H9 (cell line): ENCODE results near the gene TLK1. TPM values are rescaled to one million over a fixed set of nuclear protein-coding genes. Genes with fewer than 3 reads are reported as not detected.

Experiments
- DNase-seq: peaks from one replicate; pipeline ENCODE4 v3.0.0-alpha.2; 2017
- H2AFZ ChIP-seq: one replicate; pipeline ENCODE4 v1.6.1; 2013; ENCODE audit warnings: mild to moderate bottlenecking, low read length, control low read depth, moderate library complexity
- H2AK5ac ChIP-seq: 2 replicates; pipeline ENCODE4 v1.6.1; 2013; ENCODE audit warnings: low read length, control low read depth, mixed read lengths; ENCODE audit not compliant: insufficient read length
- H2BK120ac ChIP-seq: one replicate; pipeline ENCODE4 v1.6.1; 2013; ENCODE audit warnings: low read depth, mild to moderate bottlenecking, low read length, control low read depth, inconsistent platforms; ENCODE audit not compliant: poor library complexity, severe bottlenecking
- H2BK12ac ChIP-seq: 2 replicates; pipeline ENCODE4 v1.6.1; 2013; ENCODE audit warnings: low read length, control low read depth, mixed read lengths, low read depth; ENCODE audit not compliant: insufficient read length
- H2BK15ac ChIP-seq: 2 replicates; pipeline ENCODE4 v1.6.1; 2013; ENCODE audit warnings: low read depth, low read length, control low read depth
- H2BK20ac ChIP-seq: one replicate; pipeline ENCODE4 v1.6.1; 2013; ENCODE audit warnings: low read depth, mild to moderate bottlenecking, low read length, control low read depth, inconsistent platforms; ENCODE audit not compliant: poor library complexity, severe bottlenecking
- H2BK5ac ChIP-seq: 2 replicates; pipeline ENCODE4 v1.6.1; 2013; ENCODE audit warnings: low read length, control low read depth, mixed read lengths; ENCODE audit not compliant: insufficient read length
- H3K14ac ChIP-seq: 2 replicates; pipeline ENCODE4 v1.6.1; 2013; ENCODE audit warnings: low read length, control low read depth; ENCODE audit not compliant: insufficient read depth
- H3K18ac ChIP-seq: 2 replicates; pipeline ENCODE4 v1.6.1; 2013; ENCODE audit warnings: low read depth, mild to moderate bottlenecking, mixed read lengths, low read length, control low read depth; ENCODE audit not compliant: insufficient read length
- H3K23ac ChIP-seq: 2 replicates; pipeline ENCODE4 v1.6.1; 2013; ENCODE audit warnings: low read length, control low read depth, mixed read lengths, low read depth; ENCODE audit not compliant: insufficient read length
- H3K23me2 ChIP-seq: 2 replicates; pipeline ENCODE4 v1.6.1; 2013; ENCODE audit warnings: low read depth, mild to moderate bottlenecking, mixed read lengths, low read length, control low read depth; ENCODE audit not compliant: insufficient read length, poor library complexity, severe bottlenecking
- H3K27ac ChIP-seq: 2 replicates; pipeline ENCODE4 v1.5.1; 2013; ENCODE audit warnings: low read length, control low read depth, mixed read lengths, low read depth; ENCODE audit not compliant: insufficient read length
- H3K27me3 ChIP-seq: 2 replicates; pipeline ENCODE4 v1.6.1; 2013; ENCODE audit warnings: low read length, control low read depth, inconsistent platforms; ENCODE audit not compliant: insufficient read depth
- H3K4ac ChIP-seq: 2 replicates; pipeline ENCODE4 v1.6.1; 2013; ENCODE audit warnings: low read depth, mild to moderate bottlenecking, control low read depth, inconsistent platforms, low read length, moderate library complexity
- H3K4me1 ChIP-seq: 2 replicates; pipeline ENCODE4 v1.6.1; 2013; ENCODE audit warnings: low read length, control low read depth, inconsistent platforms; ENCODE audit not compliant: insufficient read depth
- H3K4me2 ChIP-seq: 2 replicates; pipeline ENCODE4 v1.6.1; 2013; ENCODE audit warnings: low read length, control low read depth, mixed read lengths; ENCODE audit not compliant: insufficient read length, insufficient read depth
- H3K56ac ChIP-seq: 2 replicates; pipeline ENCODE4 v1.6.1; 2013; ENCODE audit warnings: low read depth, mild to moderate bottlenecking, mixed read lengths, low read length, control low read depth; ENCODE audit not compliant: insufficient read length
- H3K79me1 ChIP-seq: 2 replicates; pipeline ENCODE4 v1.6.1; 2013; ENCODE audit warnings: low read depth, mild to moderate bottlenecking, moderate library complexity, low read length, control low read depth, inconsistent platforms; ENCODE audit not compliant: insufficient read depth, poor library complexity, severe bottlenecking
- H3K79me2 ChIP-seq: 2 replicates; pipeline ENCODE4 v1.6.1; 2013; ENCODE audit warnings: low read length, control low read depth, inconsistent platforms; ENCODE audit not compliant: insufficient read depth
- H3K9ac ChIP-seq: 2 replicates; pipeline ENCODE4 v1.6.1; 2013; ENCODE audit warnings: low read length, control low read depth, mixed read lengths; ENCODE audit not compliant: insufficient read length; ENCODE audit errors: extremely low read depth
- H3K9me3 ChIP-seq: one replicate; pipeline ENCODE4 v1.6.1; 2013; ENCODE audit warnings: low read depth, low read length, inconsistent platforms; ENCODE audit not compliant: control insufficient read depth
- H3T11ph ChIP-seq: one replicate; pipeline ENCODE4 v1.6.1; 2013; ENCODE audit warnings: mild to moderate bottlenecking, low read length, control low read depth, inconsistent platforms
- H4K20me1 ChIP-seq: one replicate; pipeline ENCODE4 v1.6.1; 2013; ENCODE audit not compliant: control insufficient read depth, insufficient read length, insufficient read depth
- H4K5ac ChIP-seq: 2 replicates; pipeline ENCODE4 v1.6.1; 2013; ENCODE audit warnings: low read depth, mild to moderate bottlenecking, mixed read lengths, low read length, control low read depth; ENCODE audit not compliant: insufficient read length
- H4K8ac ChIP-seq: replicated peaks from 2 replicates; pipeline ENCODE4 v1.6.1; 2013; ENCODE audit warnings: low read length, control low read depth, mixed read lengths, low read depth; ENCODE audit not compliant: insufficient read length
- H4K91ac ChIP-seq: 2 replicates; pipeline ENCODE4 v1.6.1; 2013; ENCODE audit warnings: low read depth, mild to moderate bottlenecking, moderate library complexity, mixed read lengths, low read length, control low read depth; ENCODE audit not compliant: insufficient read length
- H3K27ac Mint-ChIP-seq, 3 experiments: 2 replicates in 2 of 3; 3 replicates in 1 of 3; pipeline ENCODE4 v1.8.0; 2020 to 2021; ENCODE audit warnings: mixed read lengths in 3 of 3, mild to moderate bottlenecking in 1 of 3, moderate library complexity in 1 of 3
- H3K27me3 Mint-ChIP-seq: 2 replicates; pipeline ENCODE4 v1.8.0; 2021; ENCODE audit warnings: low read depth, mild to moderate bottlenecking, moderate library complexity, mixed read lengths
- H3K36me3 Mint-ChIP-seq, 3 experiments: 2 replicates in 2 of 3; 3 replicates in 1 of 3; pipeline ENCODE4 v1.8.0; 2020 to 2021; ENCODE audit warnings: low read depth in 3 of 3, mixed read lengths in 3 of 3; ENCODE audit not compliant: insufficient read depth in 1 of 3
- H3K4me1 Mint-ChIP-seq, 2 experiments: 2 replicates each; pipeline ENCODE4 v1.8.0; 2020; ENCODE audit warnings: mixed read lengths in 2 of 2
- H3K4me3 Mint-ChIP-seq, 2 experiments: 2 replicates in 1 of 2; 3 replicates in 1 of 2; pipeline ENCODE4 v1.8.0; 2020 to 2021; ENCODE audit warnings: mild to moderate bottlenecking in 2 of 2, mixed read lengths in 2 of 2, moderate library complexity in 1 of 2
- H3K9me3 Mint-ChIP-seq, 2 experiments: 2 replicates in 1 of 2; 3 replicates in 1 of 2; pipeline ENCODE4 v1.8.0; 2020; ENCODE audit warnings: mild to moderate bottlenecking in 2 of 2, mixed read lengths in 2 of 2, moderate library complexity in 1 of 2
- WGBS: extraction: QIAGEN DNeasy Blood & Tissue Kit; methylation state at CpG from one replicate; pipeline ENCODE4 v1.1.7; 2013; ENCODE audit warnings: missing lambda C conversion rate, low lambda C conversion rate, mixed read lengths; ENCODE audit not compliant: insufficient read length; ENCODE audit errors: extremely low coverage; 5-methylcytosine and 5-hydroxymethylcytosine counted together
- total RNA-seq: library from RNA; stranded (reverse); gene quantifications from 2 replicates; pipeline ENCODE4 v1.2.1, GENCODE V29; 2021
- TF ChIP-seq, protein P1 (sequence below): fragments of 200-600 bp; sonication (generic); conservative IDR thresholded peaks from 3 replicates; pipeline ENCODE4 v1.8.0; 2021; ENCODE audit warnings: antibody characterized with exemption, mild to moderate bottlenecking

The TLK1 gene
- total RNA-seq, 1 experiment from 2014 or later, result 112 TPM

DNA sequence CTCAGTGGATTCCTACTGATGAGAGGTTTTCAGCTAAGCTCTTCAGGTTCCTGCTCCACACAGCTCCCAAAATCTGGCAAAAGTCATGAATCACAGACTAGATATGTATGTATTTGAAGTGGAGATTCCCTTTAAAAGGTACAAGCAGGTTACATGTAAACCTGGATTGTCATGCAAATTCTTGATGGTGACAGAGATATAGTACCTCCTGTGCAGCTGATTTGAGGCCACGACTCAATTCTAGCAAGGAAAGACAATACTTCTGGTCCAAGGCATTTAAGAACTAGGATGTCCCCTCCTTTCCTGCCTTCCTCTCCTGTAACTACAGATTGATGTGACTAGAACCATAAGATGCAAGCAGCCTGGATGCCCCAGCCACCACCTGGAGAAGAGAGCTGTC, 176.6 kb downstream of the TLK1 start:
- Histone ChIP-seq H4K20me1 (no peaks in the 10 kb centered on the region), H4K8ac (no peak overlapping the region), H3K4me2 (no peak overlapping the region), H3K14ac (no peak overlapping the region), H4K5ac (no peak overlapping the region), H2BK12ac (no peak overlapping the region), H2BK15ac (no peak overlapping the region), H3K56ac (no peak overlapping the region), H3K27me3 (no peaks in the 10 kb centered on the region), H3K79me2 (no peaks in the 10 kb centered on the region), H3K23me2 (no peaks in the 10 kb centered on the region), H3K79me1 (no peaks in the 10 kb centered on the region), H3K4ac (no peak overlapping the region), H2AK5ac (no peak overlapping the region), H3K9me3 (no peaks in the 10 kb centered on the region), H2AFZ (no peak overlapping the region), H2BK120ac (no peak overlapping the region), H3K27ac (no peak overlapping the region), H3T11ph (no peak overlapping the region), H2BK5ac (no peak overlapping the region), H3K4me1 (peaks cover 3% of the 10 kb centered on the region; the same call in 1 of the 2 replicates), H2BK20ac (no peak overlapping the region), H4K91ac (no peak overlapping the region), H3K9ac (no peak overlapping the region), H3K23ac (no peak overlapping the region), H3K18ac (no peak overlapping the region)
- DNase-seq, result no peak
- peaks cover 10 to 17% of the 10 kb centered on the region in 2 experiments for H3K9me3 Mint-ChIP-seq
- H3K4me3 Mint-ChIP-seq, result no peak overlapping the region
- WGBS, result no CpG with 5 or more reads among the region's 1 CpG
- H3K36me3 Mint-ChIP-seq, result peaks cover 19 to 29% (median 28%) of the 10 kb centered on the region in 3 experiments
- peaks cover 6% of the 10 kb centered on the region for H3K27me3 Mint-ChIP-seq
- no peak overlapping the region for H3K27ac Mint-ChIP-seq
- TF ChIP-seq, protein P1, sequence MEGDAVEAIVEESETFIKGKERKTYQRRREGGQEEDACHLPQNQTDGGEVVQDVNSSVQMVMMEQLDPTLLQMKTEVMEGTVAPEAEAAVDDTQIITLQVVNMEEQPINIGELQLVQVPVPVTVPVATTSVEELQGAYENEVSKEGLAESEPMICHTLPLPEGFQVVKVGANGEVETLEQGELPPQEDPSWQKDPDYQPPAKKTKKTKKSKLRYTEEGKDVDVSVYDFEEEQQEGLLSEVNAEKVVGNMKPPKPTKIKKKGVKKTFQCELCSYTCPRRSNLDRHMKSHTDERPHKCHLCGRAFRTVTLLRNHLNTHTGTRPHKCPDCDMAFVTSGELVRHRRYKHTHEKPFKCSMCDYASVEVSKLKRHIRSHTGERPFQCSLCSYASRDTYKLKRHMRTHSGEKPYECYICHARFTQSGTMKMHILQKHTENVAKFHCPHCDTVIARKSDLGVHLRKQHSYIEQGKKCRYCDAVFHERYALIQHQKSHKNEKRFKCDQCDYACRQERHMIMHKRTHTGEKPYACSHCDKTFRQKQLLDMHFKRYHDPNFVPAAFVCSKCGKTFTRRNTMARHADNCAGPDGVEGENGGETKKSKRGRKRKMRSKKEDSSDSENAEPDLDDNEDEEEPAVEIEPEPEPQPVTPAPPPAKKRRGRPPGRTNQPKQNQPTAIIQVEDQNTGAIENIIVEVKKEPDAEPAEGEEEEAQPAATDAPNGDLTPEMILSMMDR, result no peak
- H3K4me1 Mint-ChIP-seq, result peaks cover 42 to 43% of the 10 kb centered on the region in 2 experiments
